Measurements from ENCODE around the gene HOXC4. TPM values are rescaled to one million over a fixed set of nuclear protein-coding genes. Genes with fewer than 3 reads are reported as not detected.
A peak's percentile ranks its signal among the peaks of the same experiment; 100 is the strongest.
"Not testable (repeated sequence)": the region's sequence is repeated elsewhere in the genome, so short reads cannot be mapped to it uniquely, and the experiment has no call there.

Gene HOXC4
- total and polyA plus RNA-seq, 9 donors, result 10.1 to 29.6 (median 21.6) TPM

DNA sequence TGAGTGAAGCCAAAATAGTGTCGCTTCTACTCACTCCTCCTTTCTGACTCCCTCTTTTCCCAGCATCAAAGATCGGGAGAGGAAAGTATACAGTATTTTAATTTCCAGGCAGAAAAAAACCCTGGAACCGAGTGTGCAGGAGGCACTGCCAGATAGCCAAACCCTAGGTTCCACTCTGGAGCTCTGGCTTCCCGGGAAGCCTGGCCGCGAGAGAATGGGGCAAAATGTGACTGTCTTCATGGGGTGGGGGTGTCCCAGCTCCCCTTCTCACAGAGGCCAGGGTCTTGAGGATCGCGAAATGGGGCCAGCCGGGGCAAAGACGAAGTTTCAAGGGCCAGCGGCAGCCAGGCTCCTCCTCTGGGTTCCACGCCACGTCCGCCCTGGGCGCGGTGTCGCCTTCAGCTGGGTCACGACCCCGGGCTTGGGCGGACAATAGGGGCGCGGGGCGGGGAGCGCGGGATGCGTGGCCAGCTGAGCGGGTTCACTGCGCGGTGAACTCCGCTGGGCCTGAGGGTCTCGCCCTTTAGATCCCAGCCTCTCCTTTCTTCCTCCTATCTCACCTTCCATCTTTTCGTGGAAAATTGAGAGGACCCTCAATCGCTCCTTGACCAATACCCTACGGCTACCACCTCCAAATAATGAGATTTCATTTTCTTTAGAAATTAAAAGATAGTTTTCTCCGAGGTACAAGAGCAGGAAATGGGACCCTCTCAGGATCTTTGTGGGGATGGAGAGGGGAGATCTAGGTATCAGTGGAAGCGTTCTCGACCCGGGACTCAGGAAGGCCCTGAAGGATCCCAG lies 6.7 kb downstream of the HOXC4 start:
- DNase-seq, result no peak
- no peak overlapping the region for H3K4me3 ChIP-seq (ENCODE audit: low read length)
- H3K27ac ChIP-seq (ENCODE audit: low read length), result no peak overlapping the region
- peaks cover 22% of the 10 kb centered on the region for H3K36me3 ChIP-seq (ENCODE audit: control insufficient read depth, insufficient read depth, low read length)
- peaks cover 31% of the 10 kb centered on the region for H3K4me1 ChIP-seq (ENCODE audit: control insufficient read depth, insufficient read depth, low read length)
- peaks cover 18% of the 10 kb centered on the region for H3K27me3 ChIP-seq (ENCODE audit: control insufficient read depth, insufficient read depth, low read length)
- H3K9me3 ChIP-seq (replicated peaks; ENCODE audit: control insufficient read depth, low read depth, low read length), result no peaks in the 10 kb centered on the region
- 63% methylated on average over 25 of the region's 38 CpGs for WGBS (ENCODE audit: insufficient coverage)

- Histone ChIP-seq H3K27me3 (ENCODE audit: control insufficient read depth, insufficient read depth, low read length) (peaks cover 18% of the 10 kb centered on the region), H3K4me1 (ENCODE audit: control insufficient read depth, insufficient read depth, low read length) (peaks cover 31% of the 10 kb centered on the region), H3K9me3 (replicated peaks; ENCODE audit: control insufficient read depth, low read depth, low read length) (no peaks in the 10 kb centered on the region), H3K4me3 (ENCODE audit: low read length) (no peak overlapping the region), H3K27ac (ENCODE audit: low read length) (peak overlapping the region; percentile 15), H3K36me3 (ENCODE audit: control insufficient read depth, insufficient read depth, low read length) (peaks cover 16% of the 10 kb centered on the region)
- WGBS (ENCODE audit: insufficient coverage), result no CpG with 5 or more reads among the region's 7 CpGs
- DNase-seq, result no peak
Measured at GRCh38 chr12:54060975-54061778, 7.5 kb downstream of the HOXC4 start.

DNA sequence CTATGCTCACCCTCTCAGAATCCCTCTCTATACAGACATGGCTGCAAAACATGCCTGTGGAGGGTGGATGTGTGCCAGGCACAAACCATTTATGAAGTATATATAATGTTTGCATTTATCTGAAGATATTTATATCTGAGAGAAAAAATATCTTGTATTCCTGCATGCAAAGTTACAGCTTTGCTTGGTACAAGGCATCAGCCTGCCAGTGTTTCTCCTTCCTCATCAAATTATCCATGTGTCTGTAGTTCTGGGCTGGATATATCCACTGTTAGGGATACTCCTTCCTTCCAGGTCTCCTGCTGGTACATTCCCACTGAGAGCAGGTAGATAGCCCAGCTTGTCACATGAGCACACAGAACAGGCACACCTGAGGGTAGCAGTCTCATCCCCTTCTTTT lies 12.0 kb downstream of the HOXC4 start:
- Histone ChIP-seq H3K4me1 (ENCODE audit: control insufficient read depth, insufficient read depth, low read length) (peaks cover 16% of the 10 kb centered on the region), H3K4me3 (ENCODE audit: low read length) (no peak overlapping the region), H3K36me3 (ENCODE audit: control insufficient read depth, insufficient read depth, low read length) (no peaks in the 10 kb centered on the region), H3K27me3 (ENCODE audit: control insufficient read depth, insufficient read depth, low read length) (peaks cover 9% of the 10 kb centered on the region), H3K27ac (ENCODE audit: low read length) (no peak overlapping the region), H3K9me3 (replicated peaks; ENCODE audit: control insufficient read depth, low read depth, low read length) (no peaks in the 10 kb centered on the region)
- DNase-seq, result no peak

- no peak overlapping the region for H3K4me3 ChIP-seq (ENCODE audit: low read length)
- H3K36me3 ChIP-seq (ENCODE audit: control insufficient read depth, insufficient read depth, low read length), result no peaks in the 10 kb centered on the region
- H3K9me3 ChIP-seq (replicated peaks; ENCODE audit: control insufficient read depth, low read depth, low read length), result no peaks in the 10 kb centered on the region
- H3K27me3 ChIP-seq (ENCODE audit: control insufficient read depth, insufficient read depth, low read length), result peaks cover 5% of the 10 kb centered on the region
- H3K27ac ChIP-seq (ENCODE audit: low read length), result no peak overlapping the region
- no peak for DNase-seq
- WGBS (ENCODE audit: insufficient coverage), result no CpG with 5 or more reads among the region's 1 CpG
- peaks cover 17% of the 10 kb centered on the region for H3K4me1 ChIP-seq (ENCODE audit: control insufficient read depth, insufficient read depth, low read length)
Measured at GRCh38 chr12:54066408-54066807, 12.8 kb downstream of the HOXC4 start.

DNA sequence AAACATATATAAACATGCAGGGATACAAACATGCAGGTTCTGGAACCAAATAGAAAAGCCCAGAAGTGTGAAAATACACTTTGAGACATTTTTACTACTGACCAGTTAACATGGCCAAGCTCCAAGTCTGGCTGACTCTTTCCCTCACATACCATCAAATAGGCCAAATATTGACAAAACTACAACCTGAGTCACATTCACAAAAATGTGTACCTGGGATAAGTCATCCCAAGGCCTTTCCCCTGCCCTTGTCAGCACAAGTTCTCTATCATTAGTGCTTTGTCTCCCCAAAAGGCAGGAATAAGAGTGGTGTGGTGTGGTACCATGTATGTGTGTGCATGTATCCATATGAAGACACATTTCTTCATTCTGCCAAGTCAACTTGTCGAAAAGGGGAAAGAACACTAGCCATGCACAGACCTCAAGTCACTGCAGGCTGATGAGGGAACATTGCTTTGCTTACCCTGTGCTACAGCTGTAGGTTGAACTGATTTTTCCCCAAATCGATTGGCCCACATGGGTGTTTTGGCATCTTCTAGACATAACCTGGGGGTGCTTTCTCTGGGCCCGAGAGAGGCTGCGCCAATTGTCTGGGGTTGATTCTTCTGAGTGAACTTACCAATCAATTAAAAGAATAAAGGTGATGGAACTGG lies 14.9 kb downstream of the HOXC4 start:
- H3K4me1 ChIP-seq (ENCODE audit: control insufficient read depth, insufficient read depth, low read length), result peaks cover 17% of the 10 kb centered on the region
- peaks cover 2% of the 10 kb centered on the region for H3K27me3 ChIP-seq (ENCODE audit: control insufficient read depth, insufficient read depth, low read length)
- no peaks in the 10 kb centered on the region for H3K36me3 ChIP-seq (ENCODE audit: control insufficient read depth, insufficient read depth, low read length)
- no peak overlapping the region for H3K27ac ChIP-seq (ENCODE audit: low read length)
- H3K4me3 ChIP-seq (ENCODE audit: low read length), result no peak overlapping the region
- H3K9me3 ChIP-seq (replicated peaks; ENCODE audit: control insufficient read depth, low read depth, low read length), result no peaks in the 10 kb centered on the region
- WGBS (ENCODE audit: insufficient coverage), result 80% methylated on average over 1 of the region's 4 CpGs
- DNase-seq, result no peak

- no peaks in the 10 kb centered on the region for H3K9me3 ChIP-seq (replicated peaks; ENCODE audit: control insufficient read depth, low read depth, low read length)
- H3K27ac ChIP-seq (ENCODE audit: low read length), result no peak overlapping the region
- peaks cover 7% of the 10 kb centered on the region for H3K27me3 ChIP-seq (ENCODE audit: control insufficient read depth, insufficient read depth, low read length)
- no peaks in the 10 kb centered on the region for H3K36me3 ChIP-seq (ENCODE audit: control insufficient read depth, insufficient read depth, low read length)
- no peak overlapping the region for H3K4me3 ChIP-seq (ENCODE audit: low read length)
- DNase-seq, result no peak
- peaks cover 15% of the 10 kb centered on the region for H3K4me1 ChIP-seq (ENCODE audit: control insufficient read depth, insufficient read depth, low read length)
- no CpG with 5 or more reads among the region's 1 CpG for WGBS (ENCODE audit: insufficient coverage)
Measured at GRCh38 chr12:54071942-54072341, 18.3 kb downstream of the HOXC4 start.

- 53% methylated on average over 3 of the region's 6 CpGs for WGBS (ENCODE audit: insufficient coverage)
- no peak overlapping the region for H3K4me3 ChIP-seq (ENCODE audit: low read length)
- no peak overlapping the region for H3K27ac ChIP-seq (ENCODE audit: low read length)
- no peak for DNase-seq
- no peaks in the 10 kb centered on the region for H3K9me3 ChIP-seq (replicated peaks; ENCODE audit: control insufficient read depth, low read depth, low read length)
- no peaks in the 10 kb centered on the region for H3K36me3 ChIP-seq (ENCODE audit: control insufficient read depth, insufficient read depth, low read length)
- H3K27me3 ChIP-seq (ENCODE audit: control insufficient read depth, insufficient read depth, low read length), result peaks cover 8% of the 10 kb centered on the region
- H3K4me1 ChIP-seq (ENCODE audit: control insufficient read depth, insufficient read depth, low read length), result peaks cover 5% of the 10 kb centered on the region
Measured at GRCh38 chr12:54074308-54074707, 20.7 kb downstream of the HOXC4 start.

GRCh38 chr12:54075409-54075808 lies 21.8 kb downstream of the HOXC4 start:
- no peak overlapping the region for H3K27ac ChIP-seq (ENCODE audit: low read length)
- no peaks in the 10 kb centered on the region for H3K9me3 ChIP-seq (replicated peaks; ENCODE audit: control insufficient read depth, low read depth, low read length)
- 44% methylated on average over 5 of the region's 6 CpGs for WGBS (ENCODE audit: insufficient coverage)
- no peak overlapping the region for H3K4me3 ChIP-seq (ENCODE audit: low read length)
- no peak for DNase-seq
- H3K36me3 ChIP-seq (ENCODE audit: control insufficient read depth, insufficient read depth, low read length), result no peaks in the 10 kb centered on the region
- peaks cover 9% of the 10 kb centered on the region for H3K27me3 ChIP-seq (ENCODE audit: control insufficient read depth, insufficient read depth, low read length)
- H3K4me1 ChIP-seq (ENCODE audit: control insufficient read depth, insufficient read depth, low read length), result peaks cover 8% of the 10 kb centered on the region

GRCh38 chr12:54075974-54076373 lies 22.3 kb downstream of the HOXC4 start:
- no peak for DNase-seq
- H3K36me3 ChIP-seq (ENCODE audit: control insufficient read depth, insufficient read depth, low read length), result no peaks in the 10 kb centered on the region
- no peak overlapping the region for H3K4me3 ChIP-seq (ENCODE audit: low read length)
- no peaks in the 10 kb centered on the region for H3K9me3 ChIP-seq (replicated peaks; ENCODE audit: control insufficient read depth, low read depth, low read length)
- peaks cover 8% of the 10 kb centered on the region for H3K27me3 ChIP-seq (ENCODE audit: control insufficient read depth, insufficient read depth, low read length)
- peaks cover 9% of the 10 kb centered on the region for H3K4me1 ChIP-seq (ENCODE audit: control insufficient read depth, insufficient read depth, low read length)
- no peak overlapping the region for H3K27ac ChIP-seq (ENCODE audit: low read length)

DNA sequence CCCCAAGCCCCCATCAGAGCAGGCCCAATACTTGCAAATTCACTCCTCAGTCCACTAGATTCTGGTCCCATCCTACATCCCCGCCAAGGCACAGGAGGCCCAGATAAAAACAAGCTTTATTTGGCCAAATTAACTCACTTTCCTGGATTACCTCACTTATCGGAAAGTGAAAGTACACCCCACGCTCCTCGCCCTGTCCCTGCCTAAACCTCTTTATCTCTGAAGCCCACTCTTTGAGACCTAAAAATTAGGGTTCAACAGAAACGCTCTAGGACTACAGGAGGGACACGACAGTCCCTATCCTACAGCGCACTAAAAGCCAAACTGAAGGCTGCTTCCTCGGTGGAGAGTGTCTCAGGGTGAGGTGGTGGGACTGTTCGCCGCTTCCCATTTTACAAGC lies 24.2 kb downstream of the HOXC4 start:
- not testable (repeated sequence) for H3K9me3 ChIP-seq (replicated peaks; ENCODE audit: control insufficient read depth, low read depth, low read length); H3K4me3 ChIP-seq (ENCODE audit: low read length); H3K27me3 ChIP-seq (ENCODE audit: control insufficient read depth, insufficient read depth, low read length); H3K36me3 ChIP-seq (ENCODE audit: control insufficient read depth, insufficient read depth, low read length); DNase-seq; H3K4me1 ChIP-seq (ENCODE audit: control insufficient read depth, insufficient read depth, low read length)
- peak overlapping the region; percentile 20 for H3K27ac ChIP-seq (ENCODE audit: low read length)
- 78% methylated on average over 5 of the region's 10 CpGs for WGBS (ENCODE audit: insufficient coverage)

All from muscle of leg (tissue), 11 donors.